Colon (tissue), 2 donors: Measurements from ENCODE around the gene SLC39A13.

Experiments
- FAIRE-seq: peaks from 2 replicates; lab custom pipeline; 2012; peaks lifted over from hg19 to GRCh38; lab: Jason Lieb, UNC
- donor health status: control.
- donor health status: control.

The SLC39A13 gene

GRCh38 chr11:47384498-47384897 is 23.9 kb upstream of the SLC39A13 start:
- FAIRE-seq: no peak

- no peak for FAIRE-seq
These were observed 20.3 kb upstream of the SLC39A13 start for GRCh38 chr11:47387944-47388696.

DNA sequence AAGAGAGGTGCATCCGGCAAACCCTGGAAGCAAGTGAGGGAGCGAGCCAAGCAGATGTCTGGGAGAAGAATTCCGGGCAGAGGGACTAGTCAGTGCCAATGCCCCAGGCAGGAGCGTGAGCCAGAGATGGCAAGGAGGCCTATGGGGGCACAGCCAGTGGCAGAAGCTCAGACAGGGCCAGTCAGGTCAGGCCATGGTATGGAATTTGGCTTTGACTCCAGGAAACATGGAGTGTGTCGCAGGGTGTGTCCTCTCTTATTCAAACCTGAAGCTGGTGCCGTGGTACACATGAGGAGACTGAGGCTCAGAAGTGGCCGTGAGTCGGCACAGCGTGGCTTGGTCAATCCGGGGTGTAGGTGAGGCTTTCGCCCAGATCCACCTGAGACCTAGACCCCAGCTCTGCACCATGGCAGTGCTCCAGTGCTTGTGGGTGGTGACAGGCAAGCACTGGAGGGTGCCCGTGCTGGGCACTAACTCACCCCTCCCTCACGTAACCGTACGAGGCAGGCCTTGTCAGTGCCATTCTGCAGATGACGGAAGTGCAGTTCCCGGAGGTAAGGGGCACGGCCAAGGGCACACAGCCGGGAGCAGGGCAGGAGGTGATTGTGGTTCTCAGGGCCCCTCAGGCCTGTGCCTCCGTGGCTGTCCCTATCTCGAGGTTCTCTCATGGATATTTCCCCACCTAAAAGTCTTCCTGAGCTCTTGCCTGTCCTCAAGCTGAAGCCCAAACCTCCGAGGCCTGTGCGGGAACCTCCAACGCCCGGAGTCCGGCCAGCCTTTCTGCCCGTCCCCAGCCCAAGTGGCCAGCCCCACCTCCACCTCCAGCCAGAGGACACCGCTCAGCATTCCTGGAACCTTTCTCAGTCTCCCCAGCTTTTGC is 19.5 kb upstream of the SLC39A13 start:
- no peak for FAIRE-seq

DNA sequence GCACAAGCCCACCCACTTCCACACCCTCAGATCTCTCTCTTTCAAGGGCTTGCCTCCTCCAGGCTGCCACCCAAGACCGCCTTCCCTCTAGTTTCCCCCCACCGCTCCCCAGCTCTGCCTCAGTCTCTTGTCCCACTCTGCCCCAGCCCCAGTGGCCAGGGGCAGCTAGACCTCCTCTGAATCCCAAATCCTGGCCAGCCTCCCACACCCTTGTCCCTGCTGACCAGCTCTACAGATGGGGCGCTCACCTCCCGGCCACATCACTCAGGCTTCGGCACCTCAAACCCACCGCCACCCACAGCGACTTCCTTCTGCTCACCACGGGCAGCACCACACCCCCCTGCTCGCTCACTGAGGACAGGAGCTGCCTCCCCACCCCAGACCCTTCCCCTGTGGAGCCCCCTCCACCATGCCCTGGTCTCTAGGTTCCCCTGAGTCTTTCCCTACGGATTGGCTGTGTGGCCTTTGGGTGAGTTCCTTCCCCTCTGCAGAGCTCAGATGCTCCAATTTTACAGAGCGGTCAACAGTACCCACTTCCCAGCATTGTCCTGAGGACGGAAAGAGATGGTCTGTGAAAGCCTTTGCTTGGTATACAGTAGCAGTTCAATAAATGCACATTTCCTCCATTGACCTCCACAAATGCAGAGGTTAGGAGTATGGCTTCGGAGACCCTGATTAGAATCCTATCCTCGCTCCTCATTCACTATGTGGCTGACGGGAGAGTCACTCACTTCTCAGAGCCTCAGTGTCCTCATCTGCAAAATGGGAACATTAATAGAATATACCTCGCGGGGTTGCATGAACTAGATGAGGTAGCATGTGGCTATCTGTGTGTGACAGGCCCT is 18.6 kb upstream of the SLC39A13 start:
- FAIRE-seq: no peak

DNA sequence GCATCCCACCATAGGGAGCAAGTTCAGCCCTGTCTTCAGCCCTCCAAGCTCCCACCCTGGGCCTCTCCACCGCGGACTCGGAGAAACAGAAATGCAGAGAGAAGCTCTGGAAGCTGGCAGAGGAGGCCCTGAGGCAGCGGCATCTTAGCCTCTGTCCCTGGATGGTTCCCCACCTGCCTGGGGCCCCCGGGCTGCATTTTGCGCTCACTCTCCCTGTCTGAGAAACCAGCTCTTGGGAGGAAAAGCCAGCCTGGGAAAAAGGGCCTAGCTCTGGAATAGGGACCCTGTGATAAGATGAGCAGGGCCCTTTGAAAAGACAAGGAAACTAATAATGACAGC is 18.0 kb upstream of the SLC39A13 start:
- FAIRE-seq: no peak

DNA sequence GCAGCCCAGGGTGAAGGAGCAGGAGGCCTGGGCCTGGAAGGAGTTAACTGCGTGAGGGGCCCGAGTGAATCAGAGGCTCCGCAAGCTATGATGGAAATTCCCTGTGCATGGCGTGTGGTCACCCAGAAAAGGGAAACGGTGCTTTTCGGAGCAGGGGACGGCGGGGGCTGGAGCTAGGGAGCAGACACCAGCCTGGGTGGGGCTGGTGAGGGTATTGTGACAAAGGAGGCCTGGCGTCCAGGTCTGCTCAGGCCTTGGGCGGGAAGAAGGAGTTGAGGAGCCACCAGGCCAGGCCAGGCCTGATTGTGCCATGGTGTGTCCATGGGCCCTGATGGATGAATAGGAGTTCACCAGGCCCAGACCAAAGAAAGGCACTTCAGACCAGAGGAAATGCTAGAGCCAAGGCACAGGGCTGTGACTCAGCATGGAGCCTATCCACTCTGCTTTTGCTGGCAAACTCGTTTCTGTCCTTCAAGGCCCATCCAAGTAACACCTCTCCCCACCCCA is 17.3 kb upstream of the SLC39A13 start:
- no peak for FAIRE-seq

GRCh38 chr11:47391711-47392432 is 16.5 kb upstream of the SLC39A13 start:
- no peak for FAIRE-seq

GRCh38 chr11:47392546-47393162 is 15.7 kb upstream of the SLC39A13 start:
- no peak for FAIRE-seq

- no peak for FAIRE-seq
These were observed 15.0 kb upstream of the SLC39A13 start for GRCh38 chr11:47393163-47394049.

GRCh38 chr11:47394050-47394321 is 14.4 kb upstream of the SLC39A13 start:
- FAIRE-seq: no peak

DNA sequence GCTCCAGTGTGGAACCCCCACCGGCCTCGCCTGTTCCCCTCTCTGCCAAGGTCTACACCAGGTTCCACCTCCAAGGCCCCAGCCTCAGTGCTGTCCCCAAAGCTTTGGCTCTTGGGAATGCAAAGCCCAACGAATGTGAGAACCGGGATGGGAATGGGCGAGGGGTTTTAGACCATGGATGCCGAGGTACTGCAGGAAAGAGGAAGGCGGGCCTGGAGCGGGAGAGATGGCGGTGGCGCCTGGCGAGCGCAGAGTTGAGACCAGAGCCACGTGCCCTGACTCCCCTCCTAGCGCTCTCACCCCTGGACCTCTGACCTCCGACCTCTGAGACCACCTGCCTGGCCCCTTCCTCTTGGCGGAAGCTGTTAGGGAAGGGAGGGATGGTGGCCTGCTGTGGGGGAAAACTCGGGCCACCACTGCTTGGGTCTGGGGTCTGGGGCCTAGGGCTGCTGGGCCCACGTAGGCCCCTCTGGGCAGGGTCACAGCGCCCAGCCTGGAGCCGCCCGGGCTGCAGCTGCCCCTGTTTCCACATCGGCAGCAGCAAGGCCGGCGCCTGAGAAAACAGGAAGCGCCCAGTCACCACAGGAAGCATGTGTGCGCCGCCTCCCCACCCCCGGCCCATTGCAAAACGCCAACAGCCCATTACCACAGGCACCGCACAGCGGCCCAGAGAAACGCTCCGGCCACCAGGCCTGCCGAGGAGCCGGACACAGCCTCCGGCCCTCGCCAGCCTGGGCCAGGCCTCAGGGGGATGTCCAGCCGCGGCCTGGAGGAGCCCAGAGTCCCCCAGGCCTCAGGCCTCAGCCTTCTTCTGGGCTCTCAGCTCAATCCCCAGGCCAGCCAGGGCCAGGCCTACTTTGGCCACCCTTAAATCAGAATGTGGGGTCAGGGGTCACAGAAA is 13.8 kb upstream of the SLC39A13 start:
- no peak for FAIRE-seq

- no peak for FAIRE-seq
These were observed 13.0 kb upstream of the SLC39A13 start for GRCh38 chr11:47395223-47396048.

DNA sequence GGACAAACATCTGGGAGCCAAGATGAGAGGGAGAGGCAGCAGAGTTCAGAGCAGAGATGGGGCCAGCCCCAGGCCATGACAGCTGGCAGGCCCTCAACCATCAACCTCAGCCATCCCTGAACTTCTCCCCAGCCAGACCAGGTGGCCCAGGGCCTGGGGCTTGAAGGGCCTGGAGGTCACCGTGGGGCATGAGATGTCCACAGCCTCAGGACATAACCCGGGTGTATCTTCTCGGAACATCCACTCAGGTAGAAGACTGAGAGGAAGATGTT is 12.4 kb upstream of the SLC39A13 start:
- FAIRE-seq: no peak

- no peak for FAIRE-seq
These were observed 10.4 kb upstream of the SLC39A13 start for GRCh38 chr11:47398011-47398410.

- FAIRE-seq: no peak
These were observed 9.8 kb upstream of the SLC39A13 start for GRCh38 chr11:47398551-47398950.

DNA sequence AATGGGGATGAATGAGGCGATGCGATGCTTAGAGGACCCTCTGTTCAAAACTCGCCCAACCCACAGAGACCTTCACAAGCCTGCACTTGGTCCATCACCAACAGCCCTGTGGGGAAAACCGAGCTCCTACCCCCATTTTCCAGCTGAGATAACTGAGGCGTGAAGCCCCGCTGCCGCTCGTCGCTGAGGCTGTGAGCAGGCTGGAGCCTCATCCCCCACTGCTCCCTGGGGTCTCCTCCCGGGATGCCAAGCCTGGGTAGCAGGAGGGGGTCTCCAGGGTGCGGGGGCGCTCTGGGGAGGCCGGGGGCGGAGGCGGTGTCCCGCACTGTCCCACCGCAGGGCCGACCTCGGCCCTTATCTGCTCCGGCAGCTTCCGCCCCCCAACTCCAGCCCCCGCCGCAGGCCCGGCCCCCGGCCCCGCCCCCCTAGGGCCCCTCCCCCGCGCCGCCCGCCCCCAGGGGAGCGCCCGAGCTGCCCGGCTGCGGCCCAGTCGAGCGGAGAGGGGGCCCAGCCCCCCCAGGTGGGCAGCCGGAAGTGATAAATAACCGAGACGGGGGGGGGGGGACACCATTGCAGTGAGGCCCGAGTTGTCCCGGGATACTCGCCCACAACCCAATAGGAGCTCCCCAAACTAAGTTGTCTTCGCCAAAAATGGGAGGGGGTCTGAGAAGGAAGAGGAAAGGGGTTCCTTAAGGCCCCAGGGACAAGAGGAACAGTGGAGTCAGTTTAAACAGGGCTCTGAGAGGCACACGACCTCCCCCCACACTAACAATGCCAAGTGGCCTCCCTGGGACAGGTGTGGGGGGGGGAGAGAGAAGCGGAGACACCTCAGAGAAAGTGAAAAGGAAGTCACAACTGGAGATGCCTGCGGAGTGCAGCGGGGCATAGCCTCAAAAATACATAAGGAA is 8.3 kb upstream of the SLC39A13 start:
- FAIRE-seq: no peak

DNA sequence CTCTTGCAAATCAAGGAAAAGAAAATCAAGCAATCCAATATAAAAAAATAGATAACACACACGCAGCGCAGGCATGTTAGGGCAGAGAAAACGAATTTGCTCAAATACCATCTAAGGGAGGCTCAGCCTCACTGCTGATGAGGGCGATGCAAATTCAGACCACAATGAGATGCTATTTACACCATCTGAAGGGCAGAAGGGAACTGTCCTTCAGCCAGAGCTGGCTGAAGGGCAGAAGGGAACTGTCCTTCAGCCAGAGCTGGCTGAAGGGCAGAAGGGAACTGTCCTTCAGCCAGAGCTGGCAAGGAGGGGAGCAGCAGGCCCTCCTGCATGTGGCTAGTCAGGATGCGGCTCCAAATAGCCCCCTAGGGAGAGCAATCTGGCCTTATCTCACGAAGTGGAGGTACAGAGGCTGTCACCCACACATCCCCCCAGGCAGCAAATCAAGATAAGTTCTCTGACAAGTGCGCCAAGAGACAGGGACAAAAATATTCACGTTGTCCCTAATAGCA is 7.6 kb upstream of the SLC39A13 start:
- no peak for FAIRE-seq
